Epithelial cell of proximal tubule (primary cell): ENCODE results near the gene GNL3L. TPM values are rescaled to one million over a fixed set of nuclear protein-coding genes. Genes with fewer than 3 reads are reported as not detected.

Experiments used
- DNase-seq: peaks from one replicate; pipeline ENCODE4 v3.0.0-alpha.2; 2011; ENCODE audit warnings: low read depth
- H3K4me3 ChIP-seq: 2 replicates; pipeline ENCODE4 v1.5.1; 2011; ENCODE audit warnings: low read depth, mild to moderate bottlenecking, low read length
- CTCF ChIP-seq: conservative IDR thresholded peaks from 2 replicates; pipeline ENCODE4 v1.5.1; 2012; ENCODE audit warnings: low read depth, mild to moderate bottlenecking, low read length
- total RNA-seq: library from RNA; depleted of rRNA; stranded (reverse); fragments of >200 nt; gene quantifications from 2 replicates; pipeline ENCODE4 v1.2.3, GENCODE V29; 2015

Gene GNL3L
- total RNA-seq, 1 donor from 2014 or later: 21.6 TPM

DNA sequence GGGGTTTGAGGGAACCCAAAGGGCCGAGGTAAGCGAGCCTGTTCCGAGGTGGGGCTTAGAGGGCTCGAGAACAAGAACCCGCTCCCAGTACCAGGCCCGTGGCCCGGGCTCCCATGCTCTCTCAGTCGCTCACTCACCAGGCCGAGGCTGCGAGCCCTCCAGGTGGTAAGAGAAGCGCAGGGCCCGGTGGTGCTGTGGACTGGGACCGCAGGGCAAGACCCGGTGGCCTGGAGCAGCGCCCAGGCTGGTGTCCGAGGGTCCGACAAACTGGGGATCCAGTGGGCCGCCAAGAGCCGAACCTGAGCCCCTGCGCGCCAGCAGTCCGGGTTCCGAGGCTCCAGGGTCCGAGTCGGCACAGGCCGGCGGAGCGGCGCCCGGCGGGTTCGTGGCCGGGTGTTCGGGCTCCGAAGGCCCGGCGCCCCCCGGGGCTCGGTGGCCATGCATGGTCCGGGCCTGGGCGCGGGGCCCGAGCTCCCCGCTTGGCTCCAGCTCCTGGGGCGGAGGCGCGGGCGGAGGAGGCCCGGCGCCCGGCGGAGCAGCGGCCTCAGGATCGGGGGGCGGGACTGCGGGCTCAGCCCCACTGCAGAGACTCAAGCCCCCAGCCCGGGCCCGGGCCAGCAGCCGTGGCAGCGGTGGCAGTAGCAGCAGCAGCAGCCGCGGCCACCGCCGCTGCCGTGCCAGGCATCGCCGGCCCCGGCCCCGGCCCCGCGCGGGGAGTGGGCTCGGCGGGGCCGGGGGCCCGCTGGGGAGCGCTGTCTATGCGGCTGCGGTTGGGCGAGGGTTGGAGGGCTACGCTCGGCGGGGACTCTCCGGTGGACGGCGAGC, 34.8 kb upstream of the GNL3L start:
- TF ChIP-seq CTCF: no peak
- peak overlapping the region; percentile 64 for H3K4me3 ChIP-seq
- no peak for DNase-seq

DNA sequence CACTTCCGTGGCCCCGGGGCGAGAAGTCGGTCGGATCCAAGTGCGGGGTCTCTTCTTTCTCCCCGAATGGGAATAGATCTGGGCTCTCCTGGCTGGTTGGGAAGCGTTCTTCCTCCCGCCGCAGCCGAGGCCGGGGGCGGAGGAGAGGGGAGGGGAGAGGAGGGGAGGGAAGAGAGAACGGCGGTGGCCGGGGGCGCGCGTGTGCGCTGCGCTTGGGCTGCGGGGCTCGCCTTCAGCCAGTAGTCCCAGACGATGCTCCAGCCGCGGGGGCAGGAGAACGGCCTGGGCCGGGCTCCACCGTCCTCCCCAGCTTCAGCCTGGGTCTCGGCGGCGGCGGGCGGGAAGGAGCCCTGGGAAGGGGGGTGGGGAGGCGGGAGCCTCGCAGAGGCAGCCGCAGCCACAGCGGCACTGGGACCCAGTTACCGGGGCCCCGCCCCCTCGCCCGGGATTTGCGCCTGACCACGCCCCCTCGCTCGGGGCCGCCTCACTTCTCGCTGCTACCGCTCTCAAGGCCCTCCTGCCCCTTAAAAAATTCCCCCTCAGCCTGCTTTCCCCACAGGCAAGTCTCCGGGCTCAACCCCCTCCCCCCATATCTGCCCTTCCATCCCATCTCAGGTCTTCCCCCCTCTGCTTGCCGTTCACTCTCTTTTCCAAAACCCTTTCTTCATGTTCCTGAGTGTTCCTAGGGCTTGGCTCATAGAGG, 34.1 kb upstream of the GNL3L start, which contains the start of gene FGD1:
TSS of gene FGD1 (minus strand) at position 421 of the 703 bp plus-strand sequence. CDS start 802 bp downstream, outside the sequence.
- peak within 1 kb of the TSS; percentile 64 for H3K4me3 ChIP-seq
- no peak for TF ChIP-seq CTCF
- no peak for DNase-seq

DNA sequence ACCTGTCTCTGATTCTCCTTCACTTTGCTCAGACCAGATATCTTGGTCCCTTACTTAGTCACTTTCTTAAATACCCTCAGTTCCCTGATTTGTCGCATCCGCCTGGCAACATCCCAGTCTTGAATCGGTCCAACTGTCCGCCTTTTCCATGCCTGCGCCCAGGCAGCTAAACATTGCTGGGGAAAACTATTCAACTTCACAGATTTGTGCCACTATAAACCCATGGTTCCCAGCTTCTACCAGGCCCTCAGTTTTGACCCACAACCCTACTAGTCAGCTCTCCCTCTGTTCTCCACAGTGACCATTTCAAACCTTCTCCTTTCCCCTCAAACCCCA, 33.5 kb upstream of the GNL3L start:
- DNase-seq: no peak
- no peak for TF ChIP-seq CTCF
- H3K4me3 ChIP-seq: peak overlapping the region; percentile 64

GRCh38 chrX:54496936-54497335, 33.1 kb upstream of the GNL3L start:
- no peak for DNase-seq
- H3K4me3 ChIP-seq: no peak overlapping the region
- TF ChIP-seq CTCF: no peak

DNA sequence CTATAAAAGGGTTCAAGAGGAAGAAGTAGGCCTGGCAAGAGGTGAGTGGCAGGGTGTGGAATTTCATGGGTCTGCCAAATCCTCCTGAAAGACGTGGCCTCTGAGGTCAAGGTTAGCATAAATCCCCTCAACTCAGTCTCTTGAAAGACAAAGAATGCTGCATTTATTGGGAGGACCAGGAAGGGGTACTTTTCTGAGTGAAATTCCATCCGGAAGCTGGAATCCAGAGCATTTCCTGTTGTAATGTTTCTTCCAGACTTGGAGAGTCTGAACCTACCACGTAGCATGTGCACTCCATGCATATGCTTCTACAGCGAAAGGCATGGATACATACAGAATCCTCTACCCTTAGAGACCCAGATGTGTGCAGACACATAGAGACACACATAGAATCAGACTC, 20.6 kb upstream of the GNL3L start:
- no peak overlapping the region for H3K4me3 ChIP-seq
- TF ChIP-seq CTCF: no peak
- DNase-seq: no peak

DNA sequence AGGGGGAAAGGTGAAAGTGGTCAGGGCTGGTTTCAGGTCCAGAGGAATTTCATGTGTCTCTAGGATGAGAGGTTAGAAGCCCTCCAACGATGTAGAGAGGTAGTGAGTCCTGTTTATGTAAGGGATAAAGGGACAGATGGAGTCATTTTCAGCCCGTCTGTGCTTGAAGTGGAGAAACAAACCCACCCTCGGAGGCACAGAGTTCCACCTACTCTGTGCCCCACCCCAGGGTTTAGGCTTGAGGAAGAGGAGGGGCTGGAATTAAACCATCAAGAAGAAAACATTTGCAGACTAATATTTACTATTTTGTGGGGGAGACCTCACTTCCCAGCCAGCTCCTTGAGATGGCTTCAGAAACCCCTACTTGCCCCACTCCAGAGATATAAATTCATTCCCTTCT, 868 bp upstream of the GNL3L start:
- H3K4me3 ChIP-seq: peak overlapping the region; percentile 88
- no peak for DNase-seq
- no peak for TF ChIP-seq CTCF
